NCI-H526 (cell line): Measurements from ENCODE around the gene FARS2.
A peak's percentile ranks its signal among the peaks of the same experiment; 100 is the strongest.

Experiments
- DNase-seq, 2 experiments: peaks; one replicate each; lab custom pipeline; 2025; lab: John Stamatoyannopoulos, UW

The FARS2 gene

DNA sequence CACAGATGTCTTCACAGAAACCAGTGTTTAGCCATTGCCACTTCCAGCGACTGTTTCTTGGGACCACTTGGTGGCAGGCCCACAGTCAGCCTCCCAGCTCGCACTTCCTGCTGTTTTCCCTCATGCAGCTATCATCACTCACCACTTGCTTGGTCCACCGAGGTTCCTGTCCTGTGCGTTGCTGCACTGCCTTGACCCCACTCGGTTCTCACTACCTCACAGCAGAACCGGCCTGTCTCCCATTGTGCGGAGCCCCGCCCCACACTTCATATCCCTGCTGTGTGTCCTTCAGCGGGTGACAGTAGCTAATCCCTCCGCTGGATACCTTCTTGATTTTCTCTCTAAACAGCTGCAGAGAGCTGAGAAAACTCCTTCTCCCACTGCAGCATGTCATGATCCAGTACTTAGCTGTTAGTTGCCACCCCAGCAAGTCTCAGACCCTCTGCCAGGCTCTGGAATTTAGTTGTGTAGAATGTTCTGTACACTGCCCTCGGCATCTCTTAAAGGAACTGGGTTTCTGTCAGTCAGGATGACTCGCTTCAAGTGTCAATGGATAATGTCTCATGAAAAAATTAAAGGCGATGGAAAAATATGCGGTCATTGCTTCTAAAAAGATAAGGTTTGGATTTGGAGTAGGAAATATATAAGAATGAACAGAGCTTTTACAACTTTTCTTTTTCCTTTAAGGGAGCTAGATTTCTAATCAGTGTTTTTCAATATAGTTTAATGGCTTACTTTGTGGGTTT, 208.0 kb downstream of the FARS2 start:
- peak in 1 of 2 experiments; percentile 2 for DNase-seq

DNA sequence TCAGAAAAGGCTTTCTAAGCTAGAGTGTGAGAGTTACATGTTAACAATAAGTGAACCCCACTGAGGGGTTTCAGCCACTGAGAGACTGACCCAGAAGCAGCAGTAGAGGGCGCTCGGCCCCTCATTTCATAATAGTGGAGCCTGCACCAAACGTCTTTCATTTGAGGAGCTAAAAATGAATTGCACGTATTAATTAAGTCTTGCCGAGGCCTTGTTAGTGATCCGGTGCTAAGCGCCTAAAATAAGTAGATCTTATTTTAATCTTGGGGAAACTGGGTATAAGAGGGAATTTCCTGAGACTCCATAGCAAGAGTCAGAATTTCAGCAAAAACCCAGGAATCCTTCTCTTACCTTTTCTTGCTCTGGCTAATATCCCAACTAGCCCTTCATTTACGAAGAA, 209.7 kb downstream of the FARS2 start:
- DNase-seq: peak; percentile 59 to 78

DNA sequence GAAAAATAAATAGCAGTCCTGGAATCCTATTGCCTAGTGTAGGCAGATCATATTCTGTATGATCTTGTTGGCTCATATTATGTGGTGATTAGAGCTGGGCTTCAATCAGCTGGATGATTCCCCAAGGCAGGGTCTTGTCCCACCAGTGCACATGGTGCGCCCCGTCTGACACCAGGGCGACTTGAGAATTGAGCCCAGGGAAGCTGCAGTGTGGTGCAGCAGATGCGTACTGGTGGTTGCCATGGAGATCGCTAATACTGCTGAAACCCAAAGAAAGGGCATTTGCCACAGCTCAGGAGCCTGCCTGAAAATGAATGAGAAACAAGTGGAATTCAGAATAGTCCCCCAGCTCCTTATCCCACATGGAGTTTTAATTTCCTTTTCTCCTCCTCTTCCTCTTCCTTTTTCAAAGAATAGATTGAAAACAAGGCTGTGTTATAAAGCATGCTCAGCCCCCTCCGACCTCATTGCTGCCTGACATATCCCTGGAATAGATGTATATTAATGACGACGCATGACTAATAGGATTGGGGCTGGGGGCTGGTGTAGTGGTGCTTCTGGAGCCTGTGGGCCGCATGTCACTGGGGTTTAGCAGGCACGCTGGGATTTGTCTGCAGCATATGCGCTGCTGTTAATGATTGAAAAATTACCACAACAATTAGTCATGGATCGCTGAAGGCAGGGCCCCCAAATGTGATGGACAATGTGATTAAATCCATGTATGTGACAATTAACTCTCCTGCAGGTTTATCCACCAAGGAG, 210.5 kb downstream of the FARS2 start:
- no peak for DNase-seq

DNA sequence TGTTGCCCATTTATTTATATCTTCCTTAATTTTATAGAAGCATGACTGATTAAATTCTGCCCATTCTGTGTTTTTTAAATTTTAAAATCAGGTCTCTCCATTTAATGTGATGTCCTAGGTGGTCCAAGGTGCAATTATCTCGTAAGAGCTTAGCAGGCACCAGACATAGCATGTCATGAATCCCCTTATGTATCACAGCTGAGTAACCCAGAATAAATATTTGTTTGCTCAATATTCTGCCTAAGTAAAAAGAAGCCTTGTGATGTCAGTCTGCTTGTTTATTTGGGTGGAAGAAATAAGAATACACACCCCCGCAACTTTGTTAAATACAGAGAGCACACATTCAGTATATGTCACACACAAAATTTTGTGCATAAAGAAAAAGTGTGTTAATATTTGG, 211.3 kb downstream of the FARS2 start:
- DNase-seq: no peak

DNA sequence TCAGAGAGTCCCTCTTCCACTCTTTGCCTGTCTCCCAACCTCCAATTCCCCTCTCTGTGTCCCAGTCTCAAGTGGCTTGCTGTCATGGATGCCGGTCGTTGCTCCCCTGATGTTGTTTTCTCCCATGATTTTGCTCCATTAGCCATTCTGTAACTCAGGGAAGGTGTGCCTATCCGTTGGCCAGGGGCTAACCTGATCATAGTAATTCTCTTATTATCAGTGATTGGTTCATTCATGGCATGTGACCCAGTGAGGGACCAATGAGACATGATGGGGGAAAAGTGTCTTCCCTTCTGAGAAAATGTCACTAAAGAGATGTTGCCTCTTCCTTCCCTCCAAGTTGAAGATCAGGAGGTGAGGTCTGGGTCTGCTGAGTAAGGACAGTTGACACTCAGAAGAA, 214.5 kb downstream of the FARS2 start:
- DNase-seq: no peak

DNA sequence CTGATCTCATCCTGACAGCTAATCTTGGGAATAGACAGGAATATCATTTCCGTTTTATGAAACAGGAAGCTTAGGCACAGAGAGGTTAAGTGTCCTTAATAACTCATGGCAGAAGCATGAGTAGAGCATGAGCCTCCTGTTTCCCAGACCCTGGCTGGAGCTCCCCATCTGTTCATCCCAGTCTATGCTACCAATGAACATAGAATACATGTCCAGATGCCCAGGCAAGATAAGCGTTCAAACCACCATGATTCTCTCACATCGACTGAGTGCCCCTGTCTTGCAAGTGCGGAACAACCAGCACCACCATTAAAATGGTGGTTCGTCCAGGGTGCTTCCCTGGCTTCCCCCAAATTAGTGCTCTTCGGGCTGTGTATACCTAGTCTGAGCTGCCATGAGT, 217.1 kb downstream of the FARS2 start:
- no peak for DNase-seq

DNA sequence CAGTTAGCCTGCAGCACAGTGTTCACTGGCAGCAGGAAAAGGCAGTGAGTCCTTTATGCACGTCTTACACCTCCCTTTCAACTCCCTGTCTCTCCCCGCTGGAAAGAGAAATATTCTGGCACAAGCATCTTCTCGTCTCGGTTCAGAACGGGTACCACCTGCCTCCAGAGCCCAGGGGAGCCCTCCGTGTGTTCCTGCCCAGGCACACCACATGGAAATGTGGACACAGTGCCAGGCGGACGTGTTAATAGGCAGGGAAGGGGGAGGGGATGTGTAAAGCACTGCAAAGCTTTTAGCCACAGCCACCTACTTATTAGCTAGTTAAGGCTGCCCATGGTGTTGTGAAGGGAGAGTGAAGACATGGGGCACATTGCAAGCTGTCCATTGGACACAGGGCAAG, 219.7 kb downstream of the FARS2 start:
- DNase-seq: peak in 1 of 2 experiments; percentile 9

DNA sequence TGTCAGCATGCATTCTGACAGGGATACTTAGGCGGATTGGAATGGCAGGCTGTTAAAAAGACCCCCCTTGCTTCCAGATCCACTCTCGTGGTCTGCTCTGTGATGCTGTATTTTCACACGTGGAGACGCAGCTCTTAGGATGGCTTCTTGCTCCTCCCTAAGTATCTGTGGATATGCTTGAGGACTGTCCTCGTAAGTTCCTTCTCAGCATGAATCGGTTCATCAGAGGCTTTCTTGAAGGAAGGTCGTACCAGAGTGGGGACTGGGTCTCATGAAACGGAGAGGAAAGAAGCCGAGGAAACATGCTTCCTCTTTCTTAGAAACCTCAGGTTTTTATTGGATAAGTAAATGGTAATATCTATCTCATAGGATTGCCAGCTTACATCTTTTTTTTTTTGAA, 220.4 kb downstream of the FARS2 start:
- no peak for DNase-seq

DNA sequence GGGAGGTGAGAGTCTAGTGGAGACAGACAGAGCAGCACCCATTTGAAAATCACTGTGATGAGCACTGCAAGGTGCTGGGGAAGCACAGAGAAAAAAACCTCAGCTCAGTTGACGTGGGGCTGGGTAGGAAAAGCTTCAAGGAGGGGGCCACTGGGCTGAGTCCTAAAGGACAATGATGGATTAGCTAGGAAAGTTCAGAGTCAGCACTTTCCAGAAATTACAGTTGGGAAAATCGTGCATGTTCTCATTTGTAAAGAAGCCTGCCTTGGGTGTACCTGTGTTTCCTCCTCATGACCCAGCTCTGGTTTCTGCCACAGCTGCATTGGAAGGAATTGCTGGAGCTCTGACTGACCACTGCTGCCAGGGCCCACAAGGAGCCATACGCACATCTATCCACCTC, 221.3 kb downstream of the FARS2 start:
- DNase-seq: no peak

DNA sequence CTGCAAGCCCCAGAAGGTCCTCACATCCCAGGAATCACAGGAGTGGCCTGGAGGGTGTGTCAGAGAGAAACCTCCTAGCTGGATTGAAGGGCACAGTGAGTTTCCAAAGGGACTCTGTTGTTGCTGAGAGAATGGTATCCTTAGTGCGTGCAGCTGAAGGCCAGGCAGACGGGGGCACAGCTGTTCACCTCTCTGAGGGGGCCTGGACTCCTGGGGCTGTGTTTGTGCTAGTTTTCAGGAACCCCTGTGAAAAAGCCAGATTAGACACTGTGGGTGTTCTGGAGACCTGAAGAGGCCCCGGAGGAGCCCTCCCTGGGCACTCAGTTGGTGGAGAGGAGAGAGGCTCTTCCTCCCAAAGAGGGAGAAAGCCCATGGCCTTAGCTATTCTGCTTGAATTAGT, 223.4 kb downstream of the FARS2 start:
- no peak for DNase-seq

DNA sequence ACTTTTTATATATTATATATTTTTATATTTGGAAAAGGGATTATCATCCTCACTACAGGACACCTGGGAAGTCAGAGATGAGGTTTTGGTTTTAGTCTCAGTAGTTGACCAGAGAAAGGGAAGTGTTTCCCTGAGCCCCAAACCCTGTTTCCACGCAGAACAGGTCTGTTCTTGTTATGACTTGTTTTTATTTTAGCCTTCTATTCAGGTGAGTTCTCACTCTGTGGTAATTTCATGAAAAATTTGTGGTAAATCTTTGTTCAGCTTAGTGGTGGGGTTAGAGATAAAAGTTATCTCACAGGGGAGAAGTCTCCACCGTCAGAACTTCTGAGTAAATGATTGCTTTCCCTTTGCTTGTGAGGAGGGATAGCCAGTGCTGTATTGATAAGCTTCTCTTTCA, 224.9 kb downstream of the FARS2 start:
- no peak for DNase-seq

DNA sequence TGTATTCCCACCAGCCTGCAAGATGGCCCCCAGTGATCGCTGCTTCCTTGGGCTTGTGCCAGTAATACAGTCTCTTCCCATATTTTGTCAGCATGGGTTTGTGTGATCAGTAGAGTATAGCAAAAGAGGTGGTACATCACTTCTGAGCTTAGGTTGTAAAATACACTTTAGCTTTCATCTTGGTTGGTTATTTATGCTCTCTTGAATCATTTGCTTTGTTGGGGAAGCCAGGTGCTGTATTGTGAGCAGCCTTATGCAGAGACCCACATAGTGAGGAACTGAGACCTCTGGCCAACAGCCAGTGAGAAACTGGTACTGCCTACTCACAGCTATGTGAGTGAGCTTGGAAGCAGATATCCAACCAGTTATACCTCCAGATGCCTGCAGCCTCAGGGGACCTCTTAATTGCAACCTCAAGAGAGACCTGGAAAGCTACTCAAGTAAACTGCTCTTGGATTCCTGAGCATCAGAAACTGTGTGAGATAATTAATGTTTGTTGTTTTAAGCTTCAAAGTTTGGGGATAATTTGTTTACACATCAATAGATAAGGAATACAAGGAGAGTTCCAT, 229.3 kb downstream of the FARS2 start:
- no peak for DNase-seq

DNA sequence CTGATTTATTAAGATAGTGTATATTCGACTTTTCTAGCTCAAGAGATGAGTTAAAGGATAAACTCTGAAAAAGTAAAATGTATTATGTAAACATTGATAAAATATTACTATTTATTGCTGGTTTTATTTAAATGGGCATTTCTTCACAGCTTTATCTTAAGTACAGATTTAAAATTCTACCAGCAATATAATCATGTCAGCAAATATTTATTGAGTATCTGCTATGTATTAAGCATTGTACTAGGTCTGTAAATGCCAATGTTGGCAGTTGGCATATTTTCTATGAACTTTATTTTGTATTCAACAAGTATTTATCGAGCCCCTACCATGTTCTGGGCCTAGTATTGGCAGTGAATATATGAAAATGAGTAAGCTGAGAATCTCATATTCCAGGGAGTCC, 231.0 kb downstream of the FARS2 start:
- no peak for DNase-seq

DNA sequence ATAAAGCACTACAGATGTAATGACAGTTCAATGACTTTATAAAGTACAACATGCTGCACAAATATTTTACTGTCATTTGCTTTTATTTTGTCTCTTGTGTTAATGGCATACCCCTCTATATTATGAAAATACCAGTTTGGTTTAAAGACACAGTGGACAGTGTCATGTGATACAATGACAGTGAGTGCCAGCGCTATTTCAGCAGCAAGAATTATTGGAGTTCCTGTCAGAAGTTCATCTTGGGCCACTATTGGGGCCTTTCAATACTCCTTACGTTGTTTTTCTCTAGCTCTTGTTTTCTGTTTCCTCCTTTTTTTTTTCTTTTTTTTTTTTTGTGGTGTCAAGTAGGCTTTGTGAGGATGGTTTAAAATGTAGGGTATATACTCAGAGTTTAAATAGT, 232.5 kb downstream of the FARS2 start:
- DNase-seq: no peak

DNA sequence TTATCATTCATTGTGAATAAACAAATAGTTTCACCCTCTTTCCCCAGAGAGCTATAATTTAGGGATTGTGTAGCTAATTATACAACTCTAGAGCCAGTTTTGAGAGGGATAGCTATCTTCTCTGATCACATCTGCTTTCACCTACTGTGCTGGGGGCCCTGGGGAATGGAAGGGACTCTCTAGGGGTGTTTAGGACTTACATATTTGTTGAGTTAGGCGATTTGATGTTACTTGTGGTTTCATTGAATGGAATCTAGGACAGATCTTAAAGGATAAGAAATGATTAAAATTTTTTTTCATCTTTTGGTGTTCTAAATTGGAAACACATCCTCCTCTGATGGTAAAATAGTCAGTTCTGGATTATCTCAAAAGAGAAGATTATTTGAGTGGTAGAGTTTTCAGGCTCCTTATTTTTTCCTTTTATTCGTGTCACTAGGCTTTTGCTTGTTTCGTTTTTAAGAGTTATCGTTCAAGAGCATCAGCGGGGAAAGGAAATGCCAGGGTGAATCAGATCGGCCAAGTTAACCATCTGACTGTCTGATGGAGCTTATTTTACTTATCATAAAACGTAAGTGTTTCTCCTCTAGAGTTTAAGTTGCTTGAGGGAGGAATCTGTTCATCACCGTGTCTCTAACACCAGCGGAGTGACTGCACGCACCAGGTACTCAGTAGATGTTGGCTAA, 236.7 kb downstream of the FARS2 start:
- peak; percentile 14 to 38 for DNase-seq

DNA sequence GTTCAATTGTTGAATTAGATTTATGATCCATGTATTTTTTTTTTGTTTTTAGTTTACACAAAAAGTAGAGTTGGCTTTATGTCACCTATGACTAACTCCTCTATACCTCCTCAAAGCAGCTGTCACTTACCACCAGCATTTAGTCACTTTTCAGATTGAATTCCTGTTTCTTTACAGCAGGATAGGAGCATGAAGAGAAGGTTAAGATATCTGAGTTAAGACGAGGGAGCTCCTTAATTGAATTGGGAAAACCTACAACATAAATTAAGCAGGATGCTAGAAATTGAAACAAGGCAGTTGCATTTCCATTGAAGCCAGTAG, 237.2 kb downstream of the FARS2 start:
- DNase-seq: no peak

DNA sequence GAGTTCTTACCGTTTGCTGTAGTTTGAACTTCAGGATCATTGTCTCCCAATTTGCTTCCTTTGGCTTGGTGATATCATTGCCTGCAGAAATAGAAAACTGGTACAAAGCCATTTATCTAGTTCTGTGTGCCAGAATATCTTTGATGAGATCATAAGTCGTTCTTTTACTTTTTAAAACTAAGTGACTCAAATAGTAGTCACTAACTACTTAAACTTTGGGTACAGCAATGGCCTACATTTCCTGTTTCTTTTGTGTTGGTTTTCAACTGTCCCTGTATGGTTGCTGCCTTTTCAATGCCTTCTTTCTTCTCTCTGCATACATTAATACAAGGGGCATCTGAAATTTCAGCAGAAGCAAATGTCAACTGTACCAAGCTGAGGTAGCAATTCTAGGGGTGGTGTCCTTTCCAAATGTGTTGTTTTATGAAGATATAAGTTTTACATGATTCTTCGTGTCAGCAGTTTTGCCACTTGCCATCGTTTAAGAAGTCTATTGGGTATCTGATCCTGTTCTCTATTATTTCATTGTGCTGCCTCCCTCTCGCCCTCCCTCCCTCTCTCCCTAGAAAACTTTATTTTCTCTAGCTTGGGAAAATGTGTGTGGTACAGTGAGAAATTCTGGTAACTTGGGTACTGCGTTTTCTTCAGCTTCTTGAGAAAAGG, 238.5 kb downstream of the FARS2 start:
- DNase-seq: no peak

DNA sequence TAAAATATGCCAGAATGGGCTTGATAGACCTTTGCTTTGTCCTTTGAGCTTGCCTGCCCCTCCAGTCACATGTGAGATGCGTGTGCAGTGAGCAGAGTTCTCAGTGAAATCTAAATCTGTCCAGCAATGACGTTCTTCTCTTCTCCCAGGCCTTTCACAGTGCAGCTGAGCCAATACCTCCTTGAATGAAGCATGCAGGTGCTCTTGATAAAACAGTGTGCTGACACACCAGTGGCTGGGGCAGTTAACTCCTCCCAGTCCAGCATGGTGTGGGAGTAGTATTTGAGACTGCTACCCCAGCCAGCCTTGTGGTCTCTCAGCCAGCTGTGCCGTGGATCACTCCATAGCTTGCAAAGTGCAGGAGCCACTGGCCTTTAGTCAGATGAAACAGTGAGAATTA, 240.5 kb downstream of the FARS2 start:
- DNase-seq: no peak

DNA sequence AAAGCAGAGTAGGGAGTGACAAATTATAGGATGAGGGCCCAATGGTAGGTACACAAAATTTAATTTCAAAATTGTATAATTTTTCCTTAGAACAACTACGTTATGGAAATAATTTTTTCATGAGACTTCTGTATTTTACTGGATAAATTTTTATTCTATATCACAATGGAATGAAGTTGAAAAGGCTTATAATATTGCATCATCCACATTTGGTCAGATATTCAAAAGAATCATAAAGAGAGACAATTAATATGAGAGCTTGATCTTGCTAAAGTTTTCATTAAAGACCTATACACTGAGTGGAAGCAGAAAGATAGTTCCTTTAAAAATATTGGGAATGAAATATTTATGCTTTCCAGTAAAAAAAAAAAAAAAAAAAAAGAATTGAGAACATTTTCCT, 242.8 kb downstream of the FARS2 start:
- DNase-seq: no peak

DNA sequence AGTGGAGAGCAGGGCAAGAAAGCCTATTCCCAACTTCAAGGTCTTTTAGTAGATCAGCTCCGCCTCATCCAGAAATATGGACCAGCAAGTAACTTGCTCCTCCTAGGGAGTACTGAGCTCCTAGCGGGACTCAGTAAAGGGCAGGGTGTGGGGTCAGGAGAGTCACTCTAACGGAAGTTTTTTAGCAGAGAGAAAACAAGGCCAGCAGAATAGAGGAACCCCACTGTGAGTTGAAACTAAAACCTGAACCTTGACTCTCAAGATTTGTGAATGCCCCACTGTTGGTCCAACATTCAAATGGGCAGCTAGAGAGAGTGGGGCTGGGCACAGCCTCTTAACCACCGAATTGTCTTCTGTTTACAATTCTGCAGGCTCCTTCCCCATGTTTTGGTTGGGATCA, 244.8 kb downstream of the FARS2 start:
- DNase-seq: no peak

DNA sequence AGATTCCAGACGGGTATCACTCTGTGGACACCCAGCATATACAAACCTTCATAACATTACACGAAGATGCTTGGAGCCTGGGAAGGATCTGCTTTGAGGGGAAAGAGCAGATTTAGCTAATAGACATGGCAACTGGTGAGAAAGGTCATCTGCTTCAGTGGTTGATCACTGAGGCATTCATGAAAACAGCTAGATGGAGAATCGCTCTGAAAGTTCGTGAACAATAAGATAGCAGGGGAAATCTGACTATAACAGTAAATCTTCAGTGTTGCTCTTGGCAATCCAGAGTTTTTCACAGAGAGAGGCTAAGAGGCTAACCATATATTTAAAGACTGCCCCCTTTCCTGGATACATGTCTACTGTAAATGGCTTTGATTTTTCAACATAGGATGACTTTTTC, 245.3 kb downstream of the FARS2 start:
- DNase-seq: no peak

DNA sequence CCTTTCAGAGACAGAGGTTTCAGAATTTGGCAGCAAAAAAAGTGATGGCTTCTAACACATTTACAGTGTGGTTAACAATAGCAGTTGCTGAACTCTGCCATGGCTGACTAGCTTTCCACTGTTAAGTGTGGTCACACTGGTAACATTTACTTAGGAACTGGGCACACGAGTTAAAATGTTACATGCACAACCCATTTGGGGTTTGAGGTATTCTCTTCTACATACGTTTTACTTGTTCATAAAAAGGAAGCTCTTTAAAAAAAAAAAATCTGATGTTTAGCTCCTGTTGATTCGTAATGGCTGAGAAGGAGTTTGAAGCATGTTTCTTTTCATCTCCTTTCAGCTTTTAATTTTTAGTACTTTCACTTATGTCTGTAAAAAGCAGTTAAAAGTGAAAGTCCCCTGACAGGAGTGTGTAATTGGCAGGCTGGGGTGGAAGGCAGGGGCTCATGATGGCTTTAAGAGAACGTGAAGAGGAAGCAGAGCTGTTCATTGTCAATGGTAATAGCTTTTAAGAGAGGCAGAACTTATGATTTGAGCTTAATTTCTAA, 245.9 kb downstream of the FARS2 start:
- DNase-seq: no peak
